NCI-H1694 (cell line): ENCODE data around the gene AMDHD2.
"Not testable (repeated sequence)": the region's sequence is repeated elsewhere in the genome, so short reads cannot be mapped to it uniquely, and the experiment has no call there.

ENCODE experiments used
- DNase-seq: peaks from one replicate; lab custom pipeline; 2025; lab: John Stamatoyannopoulos, UW

AMDHD2 gene

GRCh38 chr16:2533912-2534311 is 13.7 kb downstream of the AMDHD2 start:
- no peak for DNase-seq

GRCh38 chr16:2534335-2534734 is 14.2 kb downstream of the AMDHD2 start:
- not testable (repeated sequence) for DNase-seq

DNA sequence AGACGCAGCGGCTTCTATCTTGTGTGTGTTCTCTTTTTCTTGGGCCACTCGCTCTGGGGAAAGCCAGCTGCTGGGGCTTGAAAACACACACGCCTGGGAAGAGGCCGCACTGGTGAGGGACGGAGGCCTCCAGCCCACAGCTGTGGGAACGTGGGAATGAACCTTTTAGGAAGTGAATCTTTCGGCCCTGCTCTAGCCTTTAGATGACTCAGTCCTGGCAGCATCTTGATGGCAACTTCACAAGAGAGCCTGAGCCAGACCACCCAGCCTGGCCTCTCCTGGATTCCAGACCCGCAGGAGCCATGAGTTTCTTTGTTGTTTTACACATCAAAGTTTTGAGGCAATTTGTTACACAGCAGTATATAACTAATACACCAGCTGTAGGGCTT is 15.4 kb downstream of the AMDHD2 start:
- no peak for DNase-seq

GRCh38 chr16:2537451-2538379 is 17.5 kb downstream of the AMDHD2 start, which contains the start of gene PDPK1:
Gene PDPK1 (plus strand): TSS chr16:2538021. CDS start chr16:2538113, 92 bp downstream.
- peak; percentile 75 for DNase-seq

GRCh38 chr16:2539192-2539844 is 19.1 kb downstream of the AMDHD2 start:
- not testable (repeated sequence) for DNase-seq

DNA sequence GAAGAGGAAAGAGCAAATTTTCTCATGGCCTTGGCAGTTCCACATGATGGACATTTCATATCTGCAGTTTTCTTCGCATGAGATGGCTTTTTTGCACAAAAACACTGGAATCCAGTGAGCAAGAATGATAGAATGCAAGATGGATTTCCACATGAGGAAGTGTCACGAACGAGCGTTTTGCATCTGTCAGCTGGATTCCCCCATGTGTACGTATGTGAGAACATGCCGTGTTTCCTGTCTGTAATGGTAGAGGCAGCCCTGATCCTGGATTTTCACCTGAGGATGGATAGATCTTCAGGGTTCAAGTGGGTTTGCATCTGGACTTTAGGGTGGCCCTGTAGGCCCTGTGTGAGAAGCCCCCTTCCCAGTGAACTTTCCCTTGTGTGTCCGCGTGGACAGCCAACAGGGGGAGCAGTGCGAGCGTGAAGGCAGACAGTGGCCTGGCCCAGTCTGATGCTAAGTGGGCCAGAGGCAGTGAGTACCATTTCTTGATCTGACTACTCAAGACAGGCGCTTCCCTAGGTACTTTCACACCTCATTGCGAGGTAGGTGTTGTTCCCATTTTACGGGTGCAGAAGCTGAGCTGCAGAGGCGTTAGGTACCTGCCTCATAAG is 19.8 kb downstream of the AMDHD2 start:
- DNase-seq: not testable (repeated sequence)

GRCh38 chr16:2540912-2541311 is 20.7 kb downstream of the AMDHD2 start:
- DNase-seq: not testable (repeated sequence)

DNA sequence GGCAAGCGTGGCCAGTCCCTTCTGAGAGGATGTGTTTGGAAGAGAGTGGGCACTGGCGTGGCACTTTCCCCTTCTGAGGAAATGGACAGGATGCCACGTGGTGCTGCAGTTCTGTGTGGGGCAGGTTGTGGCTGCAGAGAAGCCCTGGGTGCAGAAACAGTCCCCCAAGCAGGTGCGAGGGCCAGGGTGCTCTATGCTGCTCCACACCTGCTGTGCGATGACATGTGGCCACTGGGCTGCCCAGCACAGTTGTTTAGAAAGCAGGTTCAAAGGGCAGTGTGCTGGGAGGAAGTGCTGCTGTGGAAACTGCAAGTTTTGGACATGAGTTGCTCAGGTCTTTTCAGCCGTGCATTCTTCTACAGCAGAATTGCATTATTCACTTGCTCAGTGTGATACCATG is 21.2 kb downstream of the AMDHD2 start:
- not testable (repeated sequence) for DNase-seq

- not testable (repeated sequence) for DNase-seq
Observed at GRCh38 chr16:2543771-2544170, 23.6 kb downstream of the AMDHD2 start.

- not testable (repeated sequence) for DNase-seq
Observed at GRCh38 chr16:2550283-2550878, 30.2 kb downstream of the AMDHD2 start.

DNA sequence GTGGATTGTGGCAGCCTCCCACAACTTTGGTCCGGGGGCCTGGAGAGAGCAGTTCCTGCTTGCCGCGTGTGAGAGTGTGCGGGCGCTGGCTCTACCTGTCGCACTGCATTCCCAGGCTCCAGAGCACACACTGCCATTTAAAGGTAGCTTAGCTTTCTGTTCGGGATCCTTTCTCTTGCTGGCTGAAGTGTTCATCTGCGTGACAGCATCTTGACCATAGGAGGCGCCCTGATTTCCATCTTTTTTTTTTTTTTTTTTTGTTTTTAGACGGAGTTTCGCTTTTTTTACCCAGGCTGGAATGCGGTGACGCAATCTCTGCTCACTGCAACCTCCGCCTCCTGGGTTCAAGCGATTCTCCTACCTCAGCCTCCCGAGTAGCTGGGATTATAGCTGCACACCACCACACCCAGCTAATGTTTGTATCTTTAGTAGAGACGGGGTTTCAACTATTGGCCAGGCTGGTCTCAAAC is 31.3 kb downstream of the AMDHD2 start:
- DNase-seq: not testable (repeated sequence)

- DNase-seq: not testable (repeated sequence)
Observed at GRCh38 chr16:2554709-2555425, 34.7 kb downstream of the AMDHD2 start.

GRCh38 chr16:2557150-2557549 is 37.0 kb downstream of the AMDHD2 start:
- DNase-seq: not testable (repeated sequence)

GRCh38 chr16:2560131-2560797 is 40.1 kb downstream of the AMDHD2 start:
- not testable (repeated sequence) for DNase-seq

DNA sequence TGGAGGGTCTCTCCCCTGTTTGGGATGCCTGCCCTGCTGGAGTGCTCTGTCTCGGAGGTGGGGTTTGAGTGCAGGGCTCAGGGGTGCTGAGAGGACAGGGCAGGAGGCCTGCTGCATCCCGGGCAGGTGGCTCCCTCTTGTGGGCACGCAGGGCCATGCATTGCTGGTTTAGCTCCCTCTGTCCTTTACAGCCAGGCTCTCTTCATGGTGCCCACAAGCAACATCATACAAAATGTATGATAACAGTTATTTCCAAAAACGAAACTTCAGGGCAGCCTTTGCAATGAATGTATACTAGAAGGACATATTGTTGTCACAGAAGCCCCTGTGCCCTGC is 40.6 kb downstream of the AMDHD2 start:
- not testable (repeated sequence) for DNase-seq

GRCh38 chr16:2567506-2567905 is 47.3 kb downstream of the AMDHD2 start:
- DNase-seq: not testable (repeated sequence)

- not testable (repeated sequence) for DNase-seq
Observed at GRCh38 chr16:2568573-2568972, 48.4 kb downstream of the AMDHD2 start.

DNA sequence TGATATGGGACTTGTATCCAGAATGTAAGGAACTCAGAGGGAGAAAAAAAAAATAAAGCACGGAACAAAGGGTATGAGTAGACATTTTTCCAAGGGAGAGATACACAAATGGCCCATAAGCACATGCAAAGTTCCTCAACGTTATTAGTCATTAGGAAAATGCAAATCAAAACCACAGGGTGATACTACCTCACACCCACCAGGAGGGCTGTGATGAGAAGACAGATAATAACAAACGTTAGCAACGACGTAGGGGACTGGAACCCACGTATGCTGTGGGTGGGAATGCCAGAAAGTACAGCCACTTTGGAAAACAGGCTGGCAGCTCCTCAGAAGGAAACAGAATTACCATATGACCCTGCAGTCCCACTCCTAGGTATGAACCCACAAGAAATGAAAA is 52.5 kb downstream of the AMDHD2 start:
- not testable (repeated sequence) for DNase-seq

DNA sequence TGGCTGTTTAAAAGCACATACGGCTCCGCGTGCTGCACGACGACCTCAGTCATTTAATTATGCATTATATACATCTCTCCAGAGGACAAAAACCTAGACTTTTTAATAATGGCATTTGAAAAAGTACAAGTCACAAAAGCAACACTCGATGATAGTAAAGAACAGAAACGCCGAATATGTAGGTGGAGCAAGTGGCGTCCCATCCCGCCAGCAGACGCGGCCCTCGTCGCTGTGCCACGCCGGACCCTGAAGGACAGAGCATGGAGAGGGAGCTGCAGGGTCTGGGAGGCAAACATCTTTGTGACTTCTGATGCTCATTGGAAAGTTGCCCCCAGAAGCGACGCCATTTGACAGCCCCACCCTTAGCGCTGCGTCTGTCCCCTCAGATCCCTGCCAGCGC is 55.7 kb downstream of the AMDHD2 start:
- DNase-seq: not testable (repeated sequence)

DNA sequence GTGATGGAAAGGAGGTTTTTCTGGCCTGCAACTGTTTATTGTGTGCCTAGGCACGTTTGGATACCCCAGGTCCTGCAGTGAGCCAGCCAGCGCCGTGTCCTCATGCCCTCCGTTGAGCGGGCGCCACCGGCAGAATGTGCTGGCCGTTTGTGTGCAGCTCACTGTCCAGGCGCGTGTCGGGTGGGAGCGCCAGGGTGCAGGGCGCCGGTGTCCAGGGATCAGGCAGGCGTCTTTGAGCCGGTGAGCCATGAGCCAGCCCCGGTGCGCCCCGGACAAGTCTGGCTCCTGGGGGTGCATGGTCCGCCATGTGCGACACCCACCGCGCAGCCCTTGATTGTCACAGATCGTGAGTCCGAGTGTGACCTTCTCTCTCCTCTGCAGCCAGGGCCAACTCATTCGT is 56.9 kb downstream of the AMDHD2 start:
- DNase-seq: not testable (repeated sequence)

DNA sequence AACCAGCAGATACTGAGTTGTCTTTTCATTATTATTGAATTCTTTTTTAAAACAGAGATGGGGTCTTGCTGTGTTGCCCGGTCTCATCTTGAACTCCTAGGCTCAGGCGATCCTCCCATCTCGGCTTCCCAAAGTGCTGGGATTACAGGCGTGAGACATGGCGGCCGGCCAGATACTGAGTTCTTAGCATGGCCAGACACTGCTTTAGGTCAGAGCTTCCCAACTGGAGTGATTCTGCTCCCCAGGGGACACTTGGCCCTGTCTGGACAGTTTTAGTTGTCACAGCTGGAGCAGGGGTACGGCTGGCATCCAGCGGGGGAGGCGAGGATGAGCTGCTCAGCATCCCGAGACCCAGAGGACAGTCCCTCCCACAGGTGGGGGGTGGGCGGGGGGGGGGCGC is 58.7 kb downstream of the AMDHD2 start:
- DNase-seq: not testable (repeated sequence)
